ENCODE results near the gene CCDC6.

CCDC6 gene

GRCh38 chr10:59926086-59926485, 19.7 kb upstream of the CCDC6 start:
- no peaks in the 10 kb centered on the region for H3K27me3 ChIP-seq
- H3K27ac ChIP-seq, result no peak overlapping the region
- no peak for TF ChIP-seq CTCF (IDR thresholded peaks at IDR 0.05)
- H3K36me3 ChIP-seq, result no peaks in the 10 kb centered on the region
- H3K4me1 ChIP-seq (ENCODE audit: control insufficient read depth in 1 of 2, insufficient read depth in 1 of 2, low read depth in 1 of 2, low read length in 1 of 2), result no peaks in the 10 kb centered on the region
- no peaks in the 10 kb centered on the region for H3K9me3 ChIP-seq
- no peak overlapping the region for H3K4me3 ChIP-seq (ENCODE audit: low read depth in 1 of 2, low read length in 1 of 2)

GRCh38 chr10:59922907-59923306, 16.6 kb upstream of the CCDC6 start:
- no peaks in the 10 kb centered on the region for H3K4me1 ChIP-seq (ENCODE audit: control insufficient read depth in 1 of 2, insufficient read depth in 1 of 2, low read depth in 1 of 2, low read length in 1 of 2)
- no peaks in the 10 kb centered on the region for H3K36me3 ChIP-seq
- H3K9me3 ChIP-seq, result no peaks in the 10 kb centered on the region
- H3K27ac ChIP-seq, result no peak overlapping the region
- TF ChIP-seq CTCF (IDR thresholded peaks at IDR 0.05), result no peak
- H3K27me3 ChIP-seq, result no peaks in the 10 kb centered on the region
- no peak overlapping the region for H3K4me3 ChIP-seq (ENCODE audit: low read depth in 1 of 2, low read length in 1 of 2)

GRCh38 chr10:59917922-59918321, 11.6 kb upstream of the CCDC6 start:
- H3K27ac ChIP-seq, result no peak overlapping the region
- H3K36me3 ChIP-seq, result no peaks in the 10 kb centered on the region
- no peaks in the 10 kb centered on the region for H3K9me3 ChIP-seq
- no peaks in the 10 kb centered on the region for H3K4me1 ChIP-seq (ENCODE audit: control insufficient read depth in 1 of 2, insufficient read depth in 1 of 2, low read depth in 1 of 2, low read length in 1 of 2)
- no peak overlapping the region for H3K4me3 ChIP-seq (ENCODE audit: low read depth in 1 of 2, low read length in 1 of 2)
- no peak for TF ChIP-seq CTCF (IDR thresholded peaks at IDR 0.05)
- no peaks in the 10 kb centered on the region for H3K27me3 ChIP-seq

GRCh38 chr10:59913547-59914237, 7.3 kb upstream of the CCDC6 start:
- Histone ChIP-seq H3K9me3 (no peaks in the 10 kb centered on the region), H3K27me3 (no peaks in the 10 kb centered on the region), H3K4me1 (ENCODE audit: control insufficient read depth in 1 of 2, insufficient read depth in 1 of 2, low read depth in 1 of 2, low read length in 1 of 2) (peaks cover 0 to 4% of the 10 kb centered on the region in 2 experiments), H3K36me3 (no peaks in the 10 kb centered on the region), H3K4me3 (ENCODE audit: low read depth in 1 of 2, low read length in 1 of 2) (no peak overlapping the region), H3K27ac (no peak overlapping the region)
- no peak for TF ChIP-seq CTCF (IDR thresholded peaks at IDR 0.05)

- no peaks in the 10 kb centered on the region for H3K36me3 ChIP-seq
- H3K4me3 ChIP-seq (ENCODE audit: low read depth in 1 of 2, low read length in 1 of 2), result no peak overlapping the region
- H3K4me1 ChIP-seq (ENCODE audit: control insufficient read depth in 1 of 2, insufficient read depth in 1 of 2, low read depth in 1 of 2, low read length in 1 of 2), result peaks cover 16 to 21% of the 10 kb centered on the region in 2 experiments
- H3K27ac ChIP-seq, result no peak overlapping the region
- H3K27me3 ChIP-seq, result no peaks in the 10 kb centered on the region
- TF ChIP-seq CTCF (IDR thresholded peaks at IDR 0.05), result no peak
- H3K9me3 ChIP-seq, result no peaks in the 10 kb centered on the region
Observed at GRCh38 chr10:59910867-59911266, 4.5 kb upstream of the CCDC6 start.

All from neutrophil (primary cell).